HG02571 (cell line): ENCODE measurements around the gene DLGAP3.
"Not testable (repeated sequence)": the region's sequence is repeated elsewhere in the genome, so short reads cannot be mapped to it uniquely, and the experiment has no call there.

Source experiments
- ATAC-seq: cut with Tn5 transposase; IDR thresholded peaks from one replicate; pipeline ENCODE4 v1.9.1; 2021; ENCODE audit warnings: mild to moderate bottlenecking, moderate library complexity; ENCODE audit not compliant: unreplicated experiment

DLGAP3 gene

GRCh38 chr1:34929497-34929852, at the start of gene DLGAP3:
TSS of gene DLGAP3 (minus strand) at chr1:34929650. CDS start at chr1:34905383, 24,267 bp downstream.
- ATAC-seq = no peak

GRCh38 chr1:34978921-34979320, 49.5 kb upstream of the DLGAP3 start:
- ATAC-seq = no peak

- no peak for ATAC-seq
Measured at GRCh38 chr1:34977858-34978257, 48.4 kb upstream of the DLGAP3 start.

GRCh38 chr1:34977210-34977471, 47.7 kb upstream of the DLGAP3 start:
- ATAC-seq = no peak

- ATAC-seq = no peak
Measured at GRCh38 chr1:34976384-34977209, 47.1 kb upstream of the DLGAP3 start.

GRCh38 chr1:34975771-34976170, 46.3 kb upstream of the DLGAP3 start:
- ATAC-seq = no peak

GRCh38 chr1:34975338-34975737, 45.9 kb upstream of the DLGAP3 start:
- no peak for ATAC-seq

- ATAC-seq = no peak
Measured at GRCh38 chr1:34974626-34975025, 45.2 kb upstream of the DLGAP3 start.

- no peak for ATAC-seq
Measured at GRCh38 chr1:34973326-34973725, 43.9 kb upstream of the DLGAP3 start.

GRCh38 chr1:34970829-34971228, 41.4 kb upstream of the DLGAP3 start:
- no peak for ATAC-seq

- no peak for ATAC-seq
Measured at GRCh38 chr1:34970220-34970735, 40.8 kb upstream of the DLGAP3 start.

- ATAC-seq = not testable (repeated sequence)
Measured at GRCh38 chr1:34968297-34968696, 38.8 kb upstream of the DLGAP3 start.

- not testable (repeated sequence) for ATAC-seq
Measured at GRCh38 chr1:34967672-34968071, 38.2 kb upstream of the DLGAP3 start.

GRCh38 chr1:34965597-34965996, 36.1 kb upstream of the DLGAP3 start:
- no peak for ATAC-seq

GRCh38 chr1:34950428-34950827, 21.0 kb upstream of the DLGAP3 start:
- no peak for ATAC-seq

GRCh38 chr1:34948739-34949138, 19.3 kb upstream of the DLGAP3 start:
- not testable (repeated sequence) for ATAC-seq

GRCh38 chr1:34947641-34948314, 18.3 kb upstream of the DLGAP3 start:
- not testable (repeated sequence) for ATAC-seq

- no peak for ATAC-seq
Measured at GRCh38 chr1:34946211-34946610, 16.8 kb upstream of the DLGAP3 start.

GRCh38 chr1:34941798-34942197, 12.3 kb upstream of the DLGAP3 start:
- not testable (repeated sequence) for ATAC-seq

- ATAC-seq = no peak
Measured at GRCh38 chr1:34930702-34931071, 1.2 kb upstream of the DLGAP3 start.

GRCh38 chr1:34929853-34930701, 627 bp upstream of the DLGAP3 start:
- ATAC-seq = no peak
